HG03103 (cell line): ENCODE data around the gene CRP.
"Not testable (repeated sequence)": the region's sequence is repeated elsewhere in the genome, so short reads cannot be mapped to it uniquely, and the experiment has no call there.

ENCODE experiments used
- ATAC-seq: cut with Tn5 transposase; IDR thresholded peaks from one replicate; pipeline ENCODE4 v1.9.1; 2021; ENCODE audit warnings: low read depth; ENCODE audit not compliant: unreplicated experiment

Gene CRP

GRCh38 chr1:159714529-159714928 lies at the start of gene CRP:
Gene CRP, minus strand, starts transcription at chr1:159714589. Its CDS starts 104 bp downstream, at chr1:159714485.
- no peak for ATAC-seq

DNA sequence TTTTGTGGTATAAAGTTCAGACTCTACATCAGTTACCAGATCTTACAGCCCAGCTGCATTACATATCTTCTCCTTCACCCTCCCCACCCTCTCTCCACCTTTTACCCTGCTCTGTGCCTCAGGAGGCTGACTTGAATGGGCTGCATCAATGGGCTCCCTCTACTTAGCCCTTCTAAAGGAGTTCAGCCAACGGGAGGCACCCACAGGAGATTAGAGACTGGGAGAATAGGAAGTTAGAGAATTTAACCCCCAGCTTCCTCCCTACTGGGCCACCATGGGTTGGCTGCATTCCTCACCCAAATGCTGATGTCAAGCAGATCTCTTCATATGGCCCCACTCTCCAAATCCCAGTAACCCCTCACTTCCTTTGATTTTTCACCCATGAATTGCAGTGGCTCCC lies 49.3 kb upstream of the CRP start:
- ATAC-seq, result no peak

GRCh38 chr1:159756397-159756796 lies 42.0 kb upstream of the CRP start:
- no peak for ATAC-seq

- no peak for ATAC-seq
These were observed 41.1 kb upstream of the CRP start for GRCh38 chr1:159755451-159756007.

DNA sequence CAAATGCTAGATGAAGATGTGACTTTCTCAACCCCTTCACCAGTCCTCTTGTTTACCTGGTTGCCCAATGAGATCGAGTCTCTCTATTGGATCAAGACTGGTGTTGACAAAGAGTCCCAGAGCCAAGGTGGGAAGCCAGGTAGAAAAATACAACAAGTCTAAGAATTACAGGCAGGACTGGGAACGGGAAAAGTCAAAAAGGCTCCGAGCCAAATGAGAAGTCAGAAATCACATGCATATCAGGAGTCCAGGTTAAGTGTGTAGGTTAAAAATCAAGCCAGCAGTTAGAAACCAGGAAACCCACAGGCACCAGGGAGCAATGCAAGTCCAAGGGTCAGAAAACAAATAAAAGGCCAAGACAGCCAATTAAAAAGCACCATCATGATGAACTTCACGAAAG lies 39.0 kb upstream of the CRP start:
- no peak for ATAC-seq

GRCh38 chr1:159752135-159752580 lies 37.8 kb upstream of the CRP start:
- ATAC-seq, result no peak

DNA sequence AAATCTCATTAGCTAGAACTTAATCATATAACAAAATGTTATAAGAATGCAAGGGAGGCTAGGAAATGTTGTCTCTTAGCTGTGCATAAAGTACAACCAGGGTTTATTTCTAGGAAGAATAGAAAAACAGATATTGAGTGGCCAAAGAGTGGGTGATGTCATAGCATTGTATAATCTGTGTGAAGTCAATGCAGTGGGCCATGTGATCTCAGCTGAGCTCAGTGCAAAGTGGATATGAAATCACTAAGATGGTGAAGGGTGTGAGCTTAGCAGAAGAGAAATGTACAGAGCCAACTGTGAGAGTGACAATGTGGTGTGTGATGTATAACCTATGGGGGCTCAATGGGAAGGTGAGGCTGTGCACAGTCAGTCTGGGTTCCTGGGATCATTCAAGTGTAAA lies 36.6 kb upstream of the CRP start:
- ATAC-seq, result no peak

- no peak for ATAC-seq
These were observed 36.2 kb upstream of the CRP start for GRCh38 chr1:159750621-159751020.

- ATAC-seq, result no peak
These were observed 35.2 kb upstream of the CRP start for GRCh38 chr1:159749630-159750029.

- ATAC-seq, result no peak
These were observed 34.0 kb upstream of the CRP start for GRCh38 chr1:159748370-159748769.

- ATAC-seq, result no peak
These were observed 32.3 kb upstream of the CRP start for GRCh38 chr1:159746666-159747065.

GRCh38 chr1:159743651-159744410 lies 29.4 kb upstream of the CRP start:
- ATAC-seq, result no peak

GRCh38 chr1:159737238-159737916 lies 23.0 kb upstream of the CRP start:
- no peak for ATAC-seq

- not testable (repeated sequence) for ATAC-seq
These were observed 8.8 kb upstream of the CRP start for GRCh38 chr1:159723188-159723587.

DNA sequence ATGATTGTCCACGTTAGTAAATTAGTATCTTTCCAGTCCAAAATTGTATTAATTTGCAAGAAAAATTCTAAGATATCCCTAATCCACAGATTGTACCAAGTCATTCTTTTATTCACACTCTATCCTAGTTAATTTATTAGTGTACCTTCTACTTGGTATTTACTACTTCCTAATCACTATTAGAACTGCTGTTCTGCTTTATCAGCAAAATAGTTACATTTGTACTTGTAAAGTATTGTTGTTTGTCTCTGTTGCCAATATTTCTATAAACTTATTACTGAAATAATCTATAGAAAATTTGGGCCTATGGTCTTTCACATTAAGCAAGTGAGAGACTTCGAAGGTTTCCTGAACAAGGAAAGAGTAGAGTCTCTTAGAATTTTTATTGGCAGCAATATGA lies 5.6 kb upstream of the CRP start:
- no peak for ATAC-seq

GRCh38 chr1:159715855-159716254 lies 1.5 kb upstream of the CRP start:
- no peak for ATAC-seq

GRCh38 chr1:159712080-159712479 lies 2.3 kb downstream of the CRP start:
- ATAC-seq, result no peak

- no peak for ATAC-seq
These were observed 6.7 kb downstream of the CRP start for GRCh38 chr1:159707472-159708260.

DNA sequence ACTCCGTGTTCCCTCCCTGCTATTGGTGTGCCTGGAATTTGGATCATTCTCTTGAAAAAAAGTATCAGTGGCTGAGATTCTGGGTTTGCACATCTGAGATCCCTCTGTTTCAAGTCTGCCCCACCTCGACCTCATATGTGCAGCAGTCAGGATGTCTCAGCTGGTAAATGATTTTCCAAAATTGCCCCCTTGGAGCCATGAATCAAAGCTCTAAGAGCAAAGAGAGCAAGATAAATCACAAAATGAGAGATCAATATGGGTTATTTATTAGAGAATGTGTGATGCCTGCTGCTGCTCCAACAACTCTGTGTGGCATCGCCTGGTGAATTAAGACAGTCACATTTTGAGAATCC lies 8.5 kb downstream of the CRP start:
- no peak for ATAC-seq

GRCh38 chr1:159705251-159705903 lies 9.0 kb downstream of the CRP start:
- no peak for ATAC-seq

DNA sequence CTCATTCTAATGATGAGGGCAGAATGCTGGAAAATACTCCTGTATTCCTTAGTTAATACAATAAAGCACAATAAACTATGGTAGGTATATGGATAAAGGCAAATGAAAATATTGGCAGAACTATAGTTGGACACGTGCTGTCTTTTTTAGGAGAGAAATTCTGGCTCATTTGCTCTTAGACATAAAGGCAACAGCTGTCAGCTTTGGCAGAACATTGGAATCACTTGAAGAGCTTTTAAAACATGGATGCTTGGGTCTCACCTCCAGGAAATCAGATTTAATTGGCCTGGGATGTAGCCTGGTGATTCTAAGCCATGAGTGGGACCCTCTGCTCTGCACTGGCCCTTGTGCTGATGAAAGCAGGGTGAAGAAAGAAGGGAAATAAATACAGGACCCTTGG lies 9.9 kb downstream of the CRP start:
- ATAC-seq, result no peak
